Ascending aorta (tissue), 2 donors: ENCODE measurements around the gene ARHGEF12. TPM values are rescaled to one million over a fixed set of nuclear protein-coding genes. Genes with fewer than 3 reads are reported as not detected.

Source experiments
- DNase-seq, 2 donors: peaks; one replicate each; pipeline ENCODE4 v3.0.0-alpha.2; 2019; ENCODE audit warnings: low spot score in 2 of 2
- H3K27ac ChIP-seq, 2 donors: fragments of 200-600 bp; sonication (generic); one replicate each; pipeline ENCODE4 v1.5.1; 2016 to 2017; ENCODE audit warnings: mild to moderate bottlenecking in 1 of 2
- H3K27me3 ChIP-seq: fragments of 200-600 bp; sonication (generic); one replicate; pipeline ENCODE4 v1.5.1; 2017
- H3K36me3 ChIP-seq, 2 donors: fragments of 200-600 bp; sonication (generic); one replicate each; pipeline ENCODE4 v1.5.1; 2016
- H3K4me1 ChIP-seq, 2 donors: fragments of 200-600 bp; sonication (generic); one replicate each; pipeline ENCODE4 v1.5.1; 2016 to 2017; ENCODE audit warnings: mild to moderate bottlenecking in 1 of 2
- H3K4me3 ChIP-seq, 2 donors: fragments of 200-600 bp; sonication (generic); one replicate each; pipeline ENCODE4 v1.5.1; 2016 to 2017; ENCODE audit warnings: mild to moderate bottlenecking in 1 of 2
- H3K9me3 ChIP-seq, 2 donors: fragments of 200-600 bp; sonication (generic); one replicate each; pipeline ENCODE4 v1.5.1; 2016
- CTCF ChIP-seq, 3 experiments: fragments of 200-600 bp in 2 of 3; fragments of 450-650 bp in 1 of 3; sonication (generic) in 2 of 3; IDR thresholded peaks; one replicate each; pipeline ENCODE4 v1.5.1; 2016 to 2019; ENCODE audit warnings: antibody characterized with exemption in 3 of 3, mild to moderate bottlenecking in 1 of 3, moderate library complexity in 1 of 3
- intact Hi-C: fragments of 100-400 bp; cut with DNase I; formaldehyde crosslinking; loops from one replicate; pipeline ENCODE4 v1.15.1; 2023
- total RNA-seq: library from RNA; depleted of rRNA; stranded (reverse); fragments of >200 nt; gene quantifications from one replicate; pipeline ENCODE4 v1.1.0, GENCODE V29; 2016

The ARHGEF12 gene
- total RNA-seq, 1 donor from 2014 or later = 65.9 TPM

- no peak for TF ChIP-seq CTCF (IDR thresholded peaks at IDR 0.05)
- Histone ChIP-seq H3K27ac (no peak overlapping the region), H3K27me3 (no peaks in the 10 kb centered on the region), H3K4me3 (no peak overlapping the region), H3K4me1 (peaks cover 8 to 16% of the 10 kb centered on the region in 2 donors), H3K9me3 (no peaks in the 10 kb centered on the region), H3K36me3 (no peaks in the 10 kb centered on the region)
- intact Hi-C loops = no loop called here
- no peak for DNase-seq
Measured at GRCh38 chr11:120318906-120319305, 17.3 kb upstream of the ARHGEF12 start.

- Histone ChIP-seq H3K4me1 (peaks cover 0 to 12% of the 10 kb centered on the region in 2 donors), H3K4me3 (peak within 1 kb of the TSS; percentile 65 to 66), H3K27ac (peak within 1 kb of the TSS; percentile 85 to 94), H3K9me3 (no peaks in the 10 kb centered on the region), H3K36me3 (peaks cover 4 to 5% of the 10 kb centered on the region in 2 donors), H3K27me3 (no peaks in the 10 kb centered on the region)
- intact Hi-C loops = loop anchor here (1.0 kb wide), 1 partner anchor 10 kb away; no protein-coding TSS in a partner anchor
- peak; percentile 10 to 31 (median 17) for TF ChIP-seq CTCF (IDR thresholded peaks at IDR 0.05)
- peak in 1 of 2 donors; percentile 83 for DNase-seq
Measured at GRCh38 chr11:120324932-120325810, 11.0 kb upstream of the ARHGEF12 start, which contains the start of gene TLCD5. Gene TLCD5 (plus strand): TSS chr11:120325299. CDS start chr11:120327442, 2,143 bp downstream.

- Histone ChIP-seq H3K9me3 (no peaks in the 10 kb centered on the region), H3K27me3 (no peaks in the 10 kb centered on the region), H3K27ac (peak overlapping the region; percentile 85 to 94), H3K4me1 (peaks cover 3 to 16% of the 10 kb centered on the region in 2 donors), H3K4me3 (peak overlapping the region; percentile 65 to 66), H3K36me3 (peaks cover 6 to 13% of the 10 kb centered on the region in 2 donors)
- intact Hi-C loops = no loop called here
- no peak for TF ChIP-seq CTCF (IDR thresholded peaks at IDR 0.05)
- DNase-seq = no peak
Measured at GRCh38 chr11:120326228-120326627, 10.0 kb upstream of the ARHGEF12 start.

GRCh38 chr11:120326845-120327281, 9.3 kb upstream of the ARHGEF12 start:
- Histone ChIP-seq H3K4me3 (peak overlapping the region; percentile 65 to 66), H3K36me3 (peaks cover 6 to 13% of the 10 kb centered on the region in 2 donors), H3K27ac (peak overlapping the region; percentile 85 to 94), H3K4me1 (peaks cover 6 to 21% of the 10 kb centered on the region in 2 donors), H3K9me3 (no peaks in the 10 kb centered on the region), H3K27me3 (no peaks in the 10 kb centered on the region)
- DNase-seq = no peak
- no peak for TF ChIP-seq CTCF (IDR thresholded peaks at IDR 0.05)
- intact Hi-C loops = no loop called here

GRCh38 chr11:120327311-120327710, 8.9 kb upstream of the ARHGEF12 start:
- H3K27ac ChIP-seq = peak overlapping the region; percentile 85 to 94
- no peaks in the 10 kb centered on the region for H3K27me3 ChIP-seq
- no peaks in the 10 kb centered on the region for H3K9me3 ChIP-seq
- intact Hi-C loops = no loop called here
- H3K36me3 ChIP-seq = peaks cover 6 to 13% of the 10 kb centered on the region in 2 donors
- peak overlapping the region in 1 of 2 donors; percentile 66 for H3K4me3 ChIP-seq
- DNase-seq = no peak
- no peak for TF ChIP-seq CTCF (IDR thresholded peaks at IDR 0.05)
- H3K4me1 ChIP-seq = peaks cover 8 to 25% of the 10 kb centered on the region in 2 donors
